HG03439 (cell line): ENCODE data around the gene CDX1.

Experiments
- ATAC-seq: cut with Tn5 transposase; IDR thresholded peaks from one replicate; pipeline ENCODE4 v1.9.1; 2021; ENCODE audit warnings: mild to moderate bottlenecking, moderate library complexity; ENCODE audit not compliant: unreplicated experiment

The CDX1 gene

GRCh38 chr5:150203832-150204589, 37.4 kb downstream of the CDX1 start:
- ATAC-seq, result no peak

GRCh38 chr5:150204590-150204960, 38.0 kb downstream of the CDX1 start:
- ATAC-seq, result no peak

GRCh38 chr5:150206098-150206778, 39.7 kb downstream of the CDX1 start:
- ATAC-seq, result no peak

DNA sequence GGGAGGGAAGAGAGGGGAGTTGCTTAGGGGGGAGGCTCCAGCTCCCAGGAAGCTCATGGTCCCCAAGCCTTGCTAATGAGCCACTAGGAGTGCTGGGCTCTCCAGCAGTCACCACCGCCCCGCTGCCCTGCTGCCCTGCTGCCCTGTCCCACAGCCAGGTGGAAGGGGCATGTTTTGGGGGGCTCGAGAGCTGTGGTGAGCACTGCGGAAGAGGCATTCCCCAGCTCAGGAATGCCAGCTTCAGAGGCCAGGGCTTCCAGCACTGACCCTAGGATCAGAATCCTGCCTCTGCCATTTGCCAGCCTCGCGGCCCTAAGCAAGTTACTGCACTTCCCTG, 40.2 kb downstream of the CDX1 start:
- ATAC-seq, result no peak

DNA sequence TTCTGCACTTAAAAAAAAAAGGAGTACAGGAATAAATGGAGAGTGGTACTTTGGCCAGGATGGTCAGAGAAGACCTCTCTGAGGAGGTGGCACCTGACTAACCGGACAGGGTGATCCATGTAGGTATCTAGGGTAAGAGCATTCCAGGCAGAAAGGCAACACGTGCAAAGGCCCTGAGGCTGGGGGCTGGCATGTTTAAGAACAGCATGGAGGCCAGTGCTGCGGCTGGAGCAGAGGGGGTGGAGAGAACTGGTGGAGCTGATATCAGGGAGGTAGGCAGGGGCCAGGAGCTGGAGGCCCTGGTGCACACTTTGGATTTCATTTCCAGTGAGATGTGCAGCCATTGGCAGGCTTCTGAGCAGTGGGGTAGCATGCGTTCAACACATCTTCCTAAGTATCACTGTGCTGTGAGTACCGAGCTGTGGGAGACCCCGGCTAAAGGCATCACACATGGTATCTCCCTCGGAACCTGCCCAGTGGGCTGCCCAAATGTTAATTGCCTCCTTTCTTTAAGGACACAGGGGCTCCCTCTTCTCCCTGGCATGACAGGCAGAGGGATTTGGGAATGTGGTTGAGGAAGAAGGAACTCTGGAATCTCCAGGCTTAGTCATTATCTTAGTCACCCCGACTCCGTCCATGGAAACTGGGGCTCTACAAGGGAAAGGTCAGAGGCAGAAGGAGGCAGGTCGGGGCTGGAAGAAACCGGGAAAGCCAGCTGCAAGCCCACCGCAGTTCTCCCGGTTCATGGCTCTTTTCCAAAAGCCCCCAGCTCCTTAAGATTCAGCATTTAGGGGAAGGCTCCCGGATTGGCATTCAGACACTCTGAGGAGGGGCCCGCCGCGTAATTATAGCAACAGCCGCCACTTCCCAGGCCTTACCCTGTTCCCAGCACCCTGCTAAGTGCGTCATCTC, 41.9 kb downstream of the CDX1 start:
- ATAC-seq, result no peak

DNA sequence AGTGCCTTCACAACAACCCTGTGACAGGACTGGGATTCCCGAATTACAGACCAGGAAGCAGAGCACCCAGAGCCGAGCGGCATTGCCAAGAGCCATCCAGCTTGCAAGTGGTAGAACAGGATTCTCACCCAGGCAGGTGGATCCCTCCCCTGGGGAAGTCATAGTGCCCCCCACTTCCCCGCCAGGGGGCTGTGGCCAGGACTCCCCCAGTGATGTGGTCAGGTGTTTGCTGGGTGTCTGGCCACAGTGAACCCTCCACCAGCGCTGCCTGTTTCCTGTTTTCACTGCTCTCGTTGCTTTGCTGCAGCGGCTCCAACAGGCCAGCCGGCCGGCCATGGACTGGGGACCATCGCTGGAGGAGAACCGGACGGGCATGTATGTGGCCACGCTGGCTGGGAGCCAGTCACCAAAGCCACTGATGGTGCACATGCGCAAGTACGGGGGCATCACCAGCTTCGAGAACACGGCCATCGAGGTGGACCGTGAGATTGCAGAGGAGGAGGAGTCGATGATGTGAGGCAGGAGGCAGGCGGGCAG, 42.6 kb downstream of the CDX1 start:
- no peak for ATAC-seq

- no peak for ATAC-seq
These were observed 44.1 kb downstream of the CDX1 start for GRCh38 chr5:150210644-150211043.

- ATAC-seq, result no peak
These were observed 44.8 kb downstream of the CDX1 start for GRCh38 chr5:150211156-150212030.

- no peak for ATAC-seq
These were observed 47.0 kb downstream of the CDX1 start for GRCh38 chr5:150213530-150213929.

GRCh38 chr5:150214289-150214688, 47.7 kb downstream of the CDX1 start:
- ATAC-seq, result no peak

DNA sequence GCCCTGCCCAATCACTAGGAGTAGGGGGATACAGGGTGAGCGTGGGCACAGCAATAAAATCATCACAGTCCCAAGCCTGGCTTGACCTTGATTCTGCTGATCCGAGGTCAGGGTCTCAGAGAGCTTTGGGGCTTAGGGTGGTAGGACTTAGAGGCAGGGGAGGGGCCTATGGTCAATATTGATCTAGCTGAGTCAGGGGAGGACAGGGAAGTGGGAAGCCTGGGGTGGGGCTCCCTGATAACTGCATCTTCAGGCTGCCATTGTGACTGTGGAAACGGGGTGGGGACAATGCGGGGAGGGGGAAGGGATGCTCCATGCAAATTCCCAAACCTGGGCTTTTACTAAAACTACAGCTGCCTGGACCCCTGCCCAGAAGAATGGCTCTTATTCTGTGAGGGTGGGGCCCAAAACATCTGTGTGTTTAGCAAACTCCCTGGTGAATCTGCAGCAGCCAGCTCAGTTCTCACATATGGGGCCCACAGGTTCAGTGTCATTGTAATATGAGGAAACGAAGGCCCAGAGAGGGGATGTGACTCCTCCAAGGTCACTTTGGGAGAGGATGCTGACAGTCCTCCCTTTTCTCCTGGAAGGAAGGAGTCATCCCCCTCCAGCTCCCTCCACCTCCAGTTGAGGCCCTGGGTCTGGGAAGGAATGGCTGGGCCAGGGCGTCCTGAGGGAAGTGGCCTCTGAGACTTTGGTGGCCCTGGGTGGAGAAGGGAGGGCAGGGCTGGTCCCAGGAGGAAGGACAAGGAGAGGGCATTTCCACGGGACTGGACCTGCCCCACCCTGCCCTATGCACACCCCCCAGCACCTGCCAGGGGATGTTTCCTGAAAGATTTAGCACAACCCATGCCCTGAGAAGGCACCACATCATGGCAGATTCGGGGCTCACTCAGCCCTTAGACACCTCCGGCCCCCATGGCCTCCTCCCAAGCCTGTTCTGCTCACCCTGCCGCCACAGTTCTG, 49.7 kb downstream of the CDX1 start:
- ATAC-seq, result no peak

- ATAC-seq, result no peak
These were observed 50.5 kb downstream of the CDX1 start for GRCh38 chr5:150217038-150217437.

- ATAC-seq, result peak; percentile 82
These were observed 51.5 kb downstream of the CDX1 start for GRCh38 chr5:150217873-150218692.

GRCh38 chr5:150218693-150219035, 52.1 kb downstream of the CDX1 start:
- no peak for ATAC-seq

DNA sequence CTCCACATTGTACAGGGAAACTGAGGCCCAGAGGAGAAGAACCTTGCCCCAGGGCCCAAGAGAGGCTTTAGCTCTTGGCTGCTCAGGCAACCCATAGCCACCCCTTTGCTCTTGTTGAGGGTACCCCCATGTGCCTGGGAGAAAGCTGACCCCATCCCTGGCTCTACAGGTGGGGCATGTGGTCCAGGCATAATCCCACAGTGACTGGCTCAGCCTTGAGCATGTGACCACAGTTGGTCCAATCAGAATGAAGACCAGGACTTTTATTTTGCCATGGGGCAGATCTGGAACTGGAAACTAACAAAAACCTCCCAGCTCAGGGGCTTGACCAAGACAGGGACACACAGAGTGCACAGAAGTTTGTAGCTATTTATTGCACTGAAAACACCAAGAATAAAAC, 52.6 kb downstream of the CDX1 start:
- ATAC-seq, result no peak

DNA sequence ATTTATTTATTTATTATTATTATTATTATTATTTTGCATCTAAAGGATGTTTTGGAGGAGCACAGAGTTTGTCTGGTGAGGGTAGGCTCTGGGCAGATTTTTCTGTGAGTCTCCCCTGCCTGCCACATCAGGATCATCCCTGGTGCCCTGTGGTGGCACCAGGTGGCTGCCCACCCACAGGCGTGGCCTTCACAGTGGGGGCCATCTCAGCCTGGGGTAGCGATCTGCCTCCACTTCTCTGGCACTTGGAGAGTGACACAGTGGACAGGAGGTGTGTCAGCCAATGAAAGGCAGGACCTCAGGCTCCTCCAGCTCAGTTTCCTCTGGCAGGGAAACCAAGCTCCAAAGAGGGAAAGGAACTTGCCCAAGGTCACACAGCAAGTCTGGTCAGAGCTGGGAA, 53.3 kb downstream of the CDX1 start:
- ATAC-seq, result no peak

- no peak for ATAC-seq
These were observed 54.9 kb downstream of the CDX1 start for GRCh38 chr5:150221471-150221870.

- ATAC-seq, result no peak
These were observed 56.3 kb downstream of the CDX1 start for GRCh38 chr5:150222906-150223305.

DNA sequence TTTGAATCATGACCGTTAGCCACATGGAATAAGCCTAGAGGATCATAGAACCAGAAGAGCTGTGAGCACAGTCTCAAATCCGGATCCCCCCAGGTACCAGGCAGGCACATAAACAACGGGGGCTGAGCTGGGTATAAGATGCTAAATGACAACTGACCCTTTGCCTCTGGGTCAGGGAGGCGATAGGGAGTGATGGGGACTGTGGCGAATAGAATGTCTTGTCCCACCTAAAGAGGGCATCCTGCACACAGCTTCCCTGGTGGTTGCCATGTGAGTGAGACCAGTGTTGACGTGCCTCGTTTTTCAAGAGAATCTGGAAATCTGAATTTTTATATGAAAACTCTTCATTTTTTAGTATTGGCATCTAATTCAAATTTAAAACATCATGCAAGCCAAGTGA, 56.9 kb downstream of the CDX1 start:
- no peak for ATAC-seq
